Endothelial cell (in vitro differentiated cells): ENCODE measurements around the gene NKIRAS1. TPM values are rescaled to one million over a fixed set of nuclear protein-coding genes. Genes with fewer than 3 reads are reported as not detected.
A peak's percentile ranks its signal among the peaks of the same experiment; 100 is the strongest.

ENCODE experiments used
- DNase-seq: peaks from one replicate; pipeline ENCODE4 v3.0.0; 2021; ENCODE audit warnings: low spot score
- H3K27ac Mint-ChIP-seq: one replicate; pipeline ENCODE4 v1.8.0; 2021; ENCODE audit warnings: mixed read lengths, inconsistent platforms; ENCODE audit not compliant: unreplicated experiment
- H3K27me3 Mint-ChIP-seq: one replicate; pipeline ENCODE4 v1.8.0; 2021; ENCODE audit warnings: mild to moderate bottlenecking, moderate library complexity, mixed read lengths, inconsistent platforms; ENCODE audit not compliant: unreplicated experiment
- H3K36me3 Mint-ChIP-seq: one replicate; pipeline ENCODE4 v1.8.0; 2021; ENCODE audit warnings: mild to moderate bottlenecking, low read depth, mixed read lengths, inconsistent platforms; ENCODE audit not compliant: unreplicated experiment
- H3K4me1 Mint-ChIP-seq: one replicate; pipeline ENCODE4 v1.8.0; 2021; ENCODE audit warnings: mild to moderate bottlenecking, mixed read lengths, inconsistent platforms; ENCODE audit not compliant: unreplicated experiment
- H3K4me3 Mint-ChIP-seq: one replicate; pipeline ENCODE4 v1.8.0; 2021; ENCODE audit warnings: mild to moderate bottlenecking, mixed read lengths, inconsistent platforms; ENCODE audit not compliant: unreplicated experiment
- H3K9me3 Mint-ChIP-seq: one replicate; pipeline ENCODE4 v1.8.0; 2021; ENCODE audit warnings: mixed read lengths, inconsistent platforms; ENCODE audit not compliant: unreplicated experiment
- CTCF ChIP-seq: fragments of 200-600 bp; sonication (generic); IDR thresholded peaks from one replicate; pipeline ENCODE4 v1.5.0; 2021; ENCODE audit warnings: antibody characterized with exemption; ENCODE audit not compliant: unreplicated experiment
- long read RNA-seq: library from polyadenylated mRNA; unstranded; transcript quantifications from one replicate; pipeline ENCODE4 v2.0.0, GENCODE V29; 2020; ENCODE audit not compliant: unreplicated experiment
- total RNA-seq: library from RNA; stranded (reverse); fragmentation: NEBNext Ultra II Directional; extraction: Animal tissue kit (Norgen Biotek cat#: 25700); gene quantifications from one replicate; pipeline ENCODE4 v1.2.1, GENCODE V29; 2021; ENCODE audit not compliant: unreplicated experiment

Gene NKIRAS1
- 4.3 TPM for total RNA-seq
- long read RNA-seq, partial matches to known transcripts = 0 of 2 reads
- long read RNA-seq, other reads (novel, unspliced or antisense) = 0 of 2 reads

- Mint-ChIP-seq H3K36me3 (peaks cover 31% of the 10 kb centered on the region), H3K27ac (peak within 1 kb of the TSS; percentile 96), H3K4me3 (peak within 1 kb of the TSS; percentile 99), H3K27me3 (peaks cover 8% of the 10 kb centered on the region), H3K9me3 (no peaks in the 10 kb centered on the region), H3K4me1 (peaks cover 29% of the 10 kb centered on the region)
- peak; percentile 96 for DNase-seq
- TF ChIP-seq CTCF = peak; percentile 71
Measured at GRCh38 chr3:23916886-23917678, at the start of gene NKIRAS1, which contains the start of gene RPL15. TSS of gene NKIRAS1 (minus strand) at chr3:23916990. CDS start at chr3:23910904, 6,086 bp downstream. TSS of gene RPL15 (plus strand) at chr3:23917132. CDS start at chr3:23917860, 728 bp downstream.

- H3K27ac Mint-ChIP-seq = no peak overlapping the region
- H3K9me3 Mint-ChIP-seq = no peaks in the 10 kb centered on the region
- H3K4me3 Mint-ChIP-seq = no peak overlapping the region
- H3K36me3 Mint-ChIP-seq = peaks cover 11% of the 10 kb centered on the region
- DNase-seq = no peak
- no peak for TF ChIP-seq CTCF
- no peaks in the 10 kb centered on the region for H3K4me1 Mint-ChIP-seq
- H3K27me3 Mint-ChIP-seq = peaks cover 1% of the 10 kb centered on the region
Measured at GRCh38 chr3:23966328-23966727, 49.5 kb upstream of the NKIRAS1 start.

- H3K36me3 Mint-ChIP-seq = peaks cover 11% of the 10 kb centered on the region
- no peaks in the 10 kb centered on the region for H3K9me3 Mint-ChIP-seq
- no peak for TF ChIP-seq CTCF
- H3K27ac Mint-ChIP-seq = no peak overlapping the region
- H3K27me3 Mint-ChIP-seq = peaks cover 1% of the 10 kb centered on the region
- DNase-seq = no peak
- no peak overlapping the region for H3K4me3 Mint-ChIP-seq
- no peaks in the 10 kb centered on the region for H3K4me1 Mint-ChIP-seq
Measured at GRCh38 chr3:23964537-23965235, 47.9 kb upstream of the NKIRAS1 start.

- Mint-ChIP-seq H3K9me3 (no peaks in the 10 kb centered on the region), H3K4me1 (no peaks in the 10 kb centered on the region), H3K4me3 (no peak overlapping the region), H3K27me3 (peaks cover 3% of the 10 kb centered on the region), H3K36me3 (peaks cover 4% of the 10 kb centered on the region), H3K27ac (no peak overlapping the region)
- DNase-seq = no peak
- no peak for TF ChIP-seq CTCF
Measured at GRCh38 chr3:23961913-23962312, 45.1 kb upstream of the NKIRAS1 start.
